ENCODE results near the gene C9orf78. TPM values are rescaled to one million over a fixed set of nuclear protein-coding genes. Genes with fewer than 3 reads are reported as not detected.

Gene C9orf78
- total RNA-seq, 1 donor from 2014 or later: 49.1 TPM

Other genes with a start within 250 kb of the C9orf78 start
- 1.2 TPM for gene C9orf50, start 214.2 kb downstream of the C9orf78 start, total RNA-seq (ENCODE audit: insufficient read depth, low replicate concordance)
- gene NTMT1, start 209.1 kb downstream of the C9orf78 start, total RNA-seq (ENCODE audit: insufficient read depth, low replicate concordance): 13.5 TPM
- gene ASB6, start 193.1 kb downstream of the C9orf78 start, total RNA-seq (ENCODE audit: insufficient read depth, low replicate concordance): 1.7 TPM
- gene PRRX2, start 169.6 kb downstream of the C9orf78 start, total RNA-seq (ENCODE audit: insufficient read depth, low replicate concordance): 10.4 TPM
- 50.8 TPM for gene PTGES, start 82.2 kb downstream of the C9orf78 start, total RNA-seq (ENCODE audit: insufficient read depth, low replicate concordance)
- gene TOR1B, start 32.1 kb downstream of the C9orf78 start, total RNA-seq (ENCODE audit: insufficient read depth, low replicate concordance): 29.4 TPM
- gene TOR1A, start 11.1 kb downstream of the C9orf78 start, total RNA-seq (ENCODE audit: insufficient read depth, low replicate concordance): 13.0 TPM
- gene USP20, start 183 bp upstream of the C9orf78 start, total RNA-seq (ENCODE audit: insufficient read depth, low replicate concordance): 27.2 TPM
- gene FNBP1, start 207.9 kb upstream of the C9orf78 start, total RNA-seq (ENCODE audit: insufficient read depth, low replicate concordance): 88.1 TPM
- 53.7 TPM for gene GPR107, start 218.6 kb upstream of the C9orf78 start, total RNA-seq (ENCODE audit: insufficient read depth, low replicate concordance)

Measured in umbilical cord (tissue), 1 donor.